GM12864 (cell line): Measurements from ENCODE around the gene ORAI2.
A peak's percentile ranks its signal among the peaks of the same experiment; 100 is the strongest.
"Not testable (repeated sequence)": the region's sequence is repeated elsewhere in the genome, so short reads cannot be mapped to it uniquely, and the experiment has no call there.

Source experiments
- DNase-seq: peaks from one replicate; pipeline ENCODE4 v3.0.0-alpha.2; 2011; ENCODE audit warnings: low read depth
- H3K4me3 ChIP-seq: 2 replicates; pipeline ENCODE4 v1.5.1; 2011; ENCODE audit warnings: mild to moderate bottlenecking, low read depth, low read length, control low read depth
- CTCF ChIP-seq: IDR thresholded peaks from 2 replicates; pipeline ENCODE4 v1.5.1; 2011; ENCODE audit warnings: low read depth, mild to moderate bottlenecking, moderate library complexity, low read length, control low read depth, inconsistent platforms; ENCODE audit errors: missing control alignments

Gene ORAI2

DNA sequence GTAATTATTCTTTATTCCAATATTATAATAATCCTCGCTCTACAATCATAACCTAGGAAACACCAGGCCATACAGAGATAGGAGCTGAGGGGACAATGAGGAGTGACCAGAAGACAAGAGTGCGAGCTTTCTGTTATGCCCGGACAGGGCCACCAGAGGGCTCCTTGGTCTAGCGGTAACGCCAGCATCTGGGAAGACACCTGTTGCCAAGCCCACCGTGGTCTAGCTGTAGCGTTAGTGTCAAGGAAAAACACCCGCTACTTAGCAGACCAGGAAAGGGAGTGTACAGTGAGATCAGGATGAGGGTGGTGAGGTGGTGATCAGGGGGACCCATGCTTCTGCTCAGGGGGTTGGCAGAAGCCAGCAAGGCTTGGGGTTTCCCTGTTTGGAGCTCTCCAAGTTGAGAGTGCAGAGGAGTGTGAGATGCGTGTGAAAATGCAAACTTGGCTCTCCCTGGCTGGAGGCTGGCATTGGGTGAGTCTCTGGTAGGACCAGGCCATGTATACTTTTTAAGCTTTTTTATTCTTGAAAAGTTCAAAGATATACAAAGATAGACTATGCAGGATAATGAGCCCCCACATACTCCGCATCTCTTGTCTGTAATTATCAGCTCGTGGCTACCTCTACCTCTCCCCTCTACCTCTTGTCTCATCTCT lies 46.7 kb downstream of the ORAI2 start:
- TF ChIP-seq CTCF = peak; percentile 42
- DNase-seq, H3K4me3 ChIP-seq: not testable (repeated sequence)

DNA sequence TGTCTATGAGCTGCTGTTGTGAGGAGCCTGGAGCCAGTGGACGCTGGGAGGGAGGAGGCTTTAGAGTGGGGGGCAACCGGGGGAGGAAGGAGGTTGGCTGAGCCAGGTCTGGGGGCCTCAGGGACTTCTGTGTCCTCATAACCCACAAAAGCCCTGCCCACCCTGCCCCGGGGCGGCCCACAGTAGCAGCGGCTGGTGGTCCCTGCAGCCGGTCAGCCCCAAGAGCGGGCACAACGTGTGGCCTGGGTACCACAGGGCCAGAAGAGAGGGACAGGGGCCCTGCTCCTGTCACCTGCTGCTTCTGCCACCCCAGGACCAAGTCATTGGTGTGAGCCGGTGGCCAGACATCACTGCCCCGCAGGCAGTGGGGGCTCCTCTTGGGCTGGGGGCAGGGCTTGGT lies 48.6 kb downstream of the ORAI2 start:
- not testable (repeated sequence) for DNase-seq, H3K4me3 ChIP-seq

DNA sequence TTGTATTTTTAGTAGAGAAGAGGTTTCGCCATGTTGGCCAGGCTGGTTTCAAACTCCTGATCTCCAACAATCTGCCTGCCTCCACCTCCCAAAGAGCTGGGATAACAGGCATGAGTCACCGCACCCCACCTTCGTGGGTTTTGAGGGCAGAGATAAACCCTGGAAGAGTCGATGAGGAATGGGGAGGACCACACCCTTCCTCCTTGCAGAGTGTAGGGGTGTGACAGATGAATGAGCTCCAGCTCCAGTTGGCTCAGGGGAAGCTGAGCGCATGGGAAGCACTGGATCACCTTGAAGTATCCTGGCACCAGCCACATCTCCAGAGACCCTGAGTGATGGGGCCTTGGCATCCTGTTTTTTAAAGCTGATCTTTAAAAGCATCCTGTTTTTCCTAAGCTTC lies 50.9 kb downstream of the ORAI2 start:
- H3K4me3 ChIP-seq, DNase-seq: not testable (repeated sequence)

- not testable (repeated sequence) for H3K4me3 ChIP-seq, DNase-seq
Measured at GRCh38 chr7:102490529-102491075, 57.2 kb downstream of the ORAI2 start.

GRCh38 chr7:102493220-102493935 lies 60.0 kb downstream of the ORAI2 start:
- H3K4me3 ChIP-seq, DNase-seq: not testable (repeated sequence)

DNA sequence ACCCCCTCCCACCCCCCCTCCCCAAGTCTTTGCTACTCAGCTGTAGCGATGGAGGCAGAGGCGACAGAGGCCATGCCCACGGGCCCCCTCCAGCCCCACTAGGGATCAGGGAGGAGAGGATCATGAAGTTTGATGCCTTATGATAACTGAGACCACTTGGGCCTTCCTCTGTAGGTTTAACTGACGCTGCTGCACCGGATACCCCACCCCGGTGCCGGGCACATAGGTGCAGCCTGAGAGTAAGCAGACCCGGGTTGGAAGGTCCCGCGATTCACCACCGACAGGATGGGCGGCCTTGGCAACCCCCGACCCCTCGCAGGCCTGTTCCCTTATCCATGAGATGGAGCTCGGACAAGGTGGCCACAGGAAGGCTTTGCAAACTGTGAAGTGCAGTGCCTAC lies 60.7 kb downstream of the ORAI2 start:
- not testable (repeated sequence) for H3K4me3 ChIP-seq, DNase-seq

GRCh38 chr7:102494473-102495149 lies 61.2 kb downstream of the ORAI2 start:
- H3K4me3 ChIP-seq, DNase-seq: not testable (repeated sequence)

DNA sequence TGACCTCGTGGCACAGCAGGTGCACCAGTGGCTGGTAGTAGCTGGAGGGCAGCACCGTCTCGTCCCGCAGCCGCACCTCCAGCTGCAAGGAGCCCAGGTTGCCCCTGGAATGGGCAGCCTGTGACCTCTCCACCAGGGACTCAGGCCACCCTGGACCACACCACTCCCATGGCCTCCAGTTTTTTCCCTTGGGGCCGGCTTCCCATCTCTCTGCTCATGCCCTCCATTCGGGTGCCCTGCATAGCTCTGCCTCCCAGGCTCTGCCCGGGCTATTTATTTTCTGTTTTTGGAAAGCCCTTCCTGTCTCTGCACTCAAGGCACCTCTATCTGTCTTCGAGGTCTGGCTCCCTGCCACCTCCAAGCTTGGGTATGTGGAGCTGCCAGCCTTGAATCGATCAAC lies 63.5 kb downstream of the ORAI2 start:
- not testable (repeated sequence) for H3K4me3 ChIP-seq, DNase-seq

DNA sequence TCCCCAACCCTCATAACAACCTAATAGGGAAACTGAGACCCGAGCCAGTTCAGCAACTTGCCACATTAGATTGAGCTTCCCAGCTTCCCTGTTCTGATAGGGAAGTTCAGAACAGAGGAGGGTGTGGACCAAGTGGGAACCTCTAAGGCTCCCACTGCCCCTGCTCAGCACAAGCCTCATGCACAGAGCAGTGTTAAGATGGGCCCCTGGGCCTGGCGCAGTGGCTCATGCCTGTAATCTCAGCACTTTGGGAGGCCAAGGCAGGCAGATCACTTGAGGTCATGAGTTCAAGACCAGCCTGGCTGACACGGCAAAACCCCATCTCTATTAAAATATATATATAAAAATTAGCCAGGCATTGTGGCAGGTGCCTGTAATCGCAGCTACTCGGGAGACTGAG lies 63.9 kb downstream of the ORAI2 start:
- DNase-seq, H3K4me3 ChIP-seq: not testable (repeated sequence)

- DNase-seq = not testable (repeated sequence)
Measured at GRCh38 chr7:102498321-102498720, 64.9 kb downstream of the ORAI2 start.

DNA sequence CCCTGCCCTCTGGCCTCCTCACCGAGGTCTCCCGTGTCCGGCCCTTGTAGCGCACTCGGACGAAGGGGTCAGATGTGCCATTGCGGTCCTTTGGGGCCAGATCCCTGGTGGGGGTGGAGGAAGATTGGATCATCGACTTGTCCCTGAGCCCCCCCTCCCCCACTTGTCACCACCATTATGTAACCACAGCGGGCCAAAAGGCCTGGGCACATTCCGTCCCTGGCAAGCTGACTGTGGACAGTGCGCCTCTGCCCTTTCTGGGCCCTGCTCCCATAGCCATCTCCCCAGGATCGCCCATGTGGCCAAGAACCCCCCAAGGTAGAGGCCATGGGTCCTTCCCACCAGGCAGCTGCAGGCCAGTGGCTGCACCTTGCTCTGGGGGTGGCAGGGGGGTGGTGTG lies 69.8 kb downstream of the ORAI2 start:
- H3K4me3 ChIP-seq, DNase-seq: not testable (repeated sequence)

More at GRCh38 chr7:102498321-102498720, 64.9 kb downstream of the ORAI2 start:
- H3K4me3 ChIP-seq = not testable (repeated sequence)

DNA sequence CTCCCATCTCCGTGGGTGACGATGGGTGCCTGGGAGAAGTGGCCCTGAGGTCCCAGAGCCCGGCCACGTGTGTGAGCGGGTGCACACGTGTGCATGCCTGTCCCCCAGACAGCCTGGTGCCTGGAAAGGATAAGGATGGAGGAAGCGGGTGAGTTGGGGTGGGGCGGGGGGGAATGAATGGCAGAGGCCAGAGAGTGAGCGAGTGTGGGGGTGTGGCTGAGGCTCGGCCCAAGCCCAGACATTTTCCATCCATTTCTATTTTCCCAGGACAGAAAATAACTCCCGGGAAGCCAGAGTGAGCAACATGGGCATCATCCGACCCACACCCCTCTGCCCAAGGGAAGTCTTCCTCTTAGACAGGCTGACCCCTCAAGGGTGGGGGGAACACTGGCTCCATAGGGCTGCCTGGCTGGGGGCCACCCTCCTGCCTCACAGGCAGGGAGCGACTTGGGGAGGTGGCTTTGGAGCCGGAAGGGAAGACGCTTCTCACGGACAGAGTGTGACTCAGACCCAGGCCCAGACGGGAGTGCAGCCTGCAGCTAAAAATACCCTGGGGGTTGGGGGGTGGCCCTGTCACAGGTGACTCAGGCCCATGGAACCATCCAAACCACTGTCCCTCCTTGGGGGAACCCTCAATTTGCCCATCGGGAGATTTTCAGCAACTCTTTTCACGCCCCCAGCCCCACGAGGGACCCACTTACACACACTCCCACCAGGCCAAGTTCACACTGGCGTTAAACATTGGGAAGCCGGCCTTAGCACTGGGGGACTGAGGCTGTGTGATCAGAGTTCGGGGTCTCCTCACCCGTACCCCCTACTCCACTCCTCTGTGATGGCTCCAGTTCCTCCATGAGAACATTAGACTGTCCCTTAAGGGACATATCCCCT lies 72.2 kb downstream of the ORAI2 start:
- not testable (repeated sequence) for H3K4me3 ChIP-seq, DNase-seq
